Endodermal cell (in vitro differentiated cells): ENCODE results near the gene CASP8. TPM values are rescaled to one million over a fixed set of nuclear protein-coding genes. Genes with fewer than 3 reads are reported as not detected.
A peak's percentile ranks its signal among the peaks of the same experiment; 100 is the strongest.

ENCODE experiments used
- DNase-seq: peaks from one replicate; pipeline ENCODE4 v3.0.0-alpha.2; 2017
- H3K27ac ChIP-seq: 2 replicates; pipeline ENCODE4 v1.5.1; 2013; ENCODE audit warnings: mild to moderate bottlenecking, low read depth, low read length, moderate library complexity
- H3K27me3 ChIP-seq: 2 replicates; pipeline ENCODE4 v1.6.1; 2013; ENCODE audit warnings: mild to moderate bottlenecking, low read length, moderate library complexity; ENCODE audit not compliant: insufficient read depth, control insufficient read depth, poor library complexity, severe bottlenecking
- H3K36me3 ChIP-seq: 2 replicates; pipeline ENCODE4 v1.7.0; 2013; ENCODE audit warnings: mild to moderate bottlenecking, low read length, moderate library complexity; ENCODE audit not compliant: control insufficient read depth, insufficient read depth
- H3K4me1 ChIP-seq: one replicate; pipeline ENCODE4 v1.7.0; 2013; ENCODE audit warnings: low read length; ENCODE audit not compliant: control insufficient read depth, insufficient read depth
- H3K4me3 ChIP-seq: 2 replicates; pipeline ENCODE4 v1.5.1; 2013; ENCODE audit warnings: mild to moderate bottlenecking, low read length, moderate library complexity
- H3K9ac ChIP-seq: 2 replicates; pipeline ENCODE4 v1.6.1; 2013; ENCODE audit warnings: mild to moderate bottlenecking, low read length, moderate library complexity; ENCODE audit not compliant: poor library complexity, severe bottlenecking; ENCODE audit errors: extremely low read depth
- H3K9me3 ChIP-seq: 2 replicates; pipeline ENCODE4 v1.6.1; 2013; ENCODE audit warnings: mild to moderate bottlenecking, low read length, moderate library complexity; ENCODE audit not compliant: control insufficient read depth
- H3K27ac Mint-ChIP-seq: 2 replicates; pipeline ENCODE4 v1.8.0; 2020; ENCODE audit warnings: mixed read lengths
- H3K27me3 Mint-ChIP-seq: 2 replicates; pipeline ENCODE4 v1.8.0; 2021; ENCODE audit warnings: mild to moderate bottlenecking, mixed read lengths; ENCODE audit not compliant: insufficient read depth
- H3K36me3 Mint-ChIP-seq: 2 replicates; pipeline ENCODE4 v1.8.0; 2020; ENCODE audit warnings: low read depth, mixed read lengths
- H3K4me1 Mint-ChIP-seq: 2 replicates; pipeline ENCODE4 v1.8.0; 2020; ENCODE audit warnings: mixed read lengths
- H3K4me3 Mint-ChIP-seq: 2 replicates; pipeline ENCODE4 v1.8.0; 2020; ENCODE audit warnings: mild to moderate bottlenecking, moderate library complexity, mixed read lengths
- H3K9me3 Mint-ChIP-seq: 2 replicates; pipeline ENCODE4 v1.8.0; 2020; ENCODE audit warnings: mild to moderate bottlenecking, mixed read lengths
- CTCF ChIP-seq: fragments of 200-600 bp; sonication (generic); conservative IDR thresholded peaks from 2 replicates; pipeline ENCODE4 v1.5.0; 2021; ENCODE audit warnings: antibody characterized with exemption, mild to moderate bottlenecking
- WGBS, 2 experiments: methylation state at CpG; one replicate each; pipeline versions ENCODE4 v1.1.5 to v1.1.7; 2013; ENCODE audit warnings: missing lambda C conversion rate in 2 of 2, mixed read lengths in 1 of 2; ENCODE audit not compliant: insufficient coverage in 1 of 2, insufficient read length in 1 of 2; 5-methylcytosine and 5-hydroxymethylcytosine counted together
- total RNA-seq, 2 donors: library from RNA; stranded (reverse); fragmentation: NEBNext Ultra II Directional in 1 of 2; extraction: Animal tissue kit (Norgen Biotek cat#: 25700) in 1 of 2; gene quantifications; 2 replicates in 1 of 2; 3 replicates in 1 of 2; pipeline ENCODE4 v1.2.1, GENCODE V29; 2021

CASP8 gene
- total RNA-seq, 2 donors from 2014 or later: 5.4 to 9.0 TPM

GRCh38 chr2:201257956-201258665, 2.2 kb upstream of the CASP8 start:
- peak; percentile 75 for DNase-seq
- no peaks in the 10 kb centered on the region for H3K27me3 ChIP-seq
- no peak for TF ChIP-seq CTCF
- Mint-ChIP-seq H3K9me3 (no peaks in the 10 kb centered on the region), H3K36me3 (no peaks in the 10 kb centered on the region), H3K27ac (peak overlapping the region; percentile 82), H3K4me1 (peaks cover 26% of the 10 kb centered on the region), H3K27me3 (no peaks in the 10 kb centered on the region), H3K4me3 (peak overlapping the region; percentile 42)
- peak overlapping the region; percentile 49 for H3K27ac ChIP-seq
- peak overlapping the region; percentile 63 for H3K4me3 ChIP-seq
- H3K9me3 ChIP-seq: no peaks in the 10 kb centered on the region
- H3K4me1 ChIP-seq: no peaks in the 10 kb centered on the region
- no peak overlapping the region for H3K9ac ChIP-seq
- no peaks in the 10 kb centered on the region for H3K36me3 ChIP-seq
- WGBS, 2 experiments: 31 to 34% methylated on average over 7 to 10 of the region's 10 CpGs

GRCh38 chr2:201258666-201259615, 1.4 kb upstream of the CASP8 start:
- Histone ChIP-seq H3K9me3 (no peaks in the 10 kb centered on the region), H3K27ac (no peak overlapping the region), H3K4me3 (peak overlapping the region; percentile 63), H3K36me3 (no peaks in the 10 kb centered on the region), H3K9ac (no peak overlapping the region), H3K4me1 (no peaks in the 10 kb centered on the region), H3K27me3 (no peaks in the 10 kb centered on the region)
- WGBS, 2 experiments: 50 to 56% methylated on average over 9 to 13 of the region's 15 CpGs
- Mint-ChIP-seq H3K4me3 (peak overlapping the region; percentile 42), H3K4me1 (peaks cover 26% of the 10 kb centered on the region), H3K27ac (peak overlapping the region; percentile 82), H3K27me3 (no peaks in the 10 kb centered on the region), H3K9me3 (no peaks in the 10 kb centered on the region), H3K36me3 (no peaks in the 10 kb centered on the region)
- DNase-seq: peak; percentile 73
- TF ChIP-seq CTCF: peak; percentile 18

DNA sequence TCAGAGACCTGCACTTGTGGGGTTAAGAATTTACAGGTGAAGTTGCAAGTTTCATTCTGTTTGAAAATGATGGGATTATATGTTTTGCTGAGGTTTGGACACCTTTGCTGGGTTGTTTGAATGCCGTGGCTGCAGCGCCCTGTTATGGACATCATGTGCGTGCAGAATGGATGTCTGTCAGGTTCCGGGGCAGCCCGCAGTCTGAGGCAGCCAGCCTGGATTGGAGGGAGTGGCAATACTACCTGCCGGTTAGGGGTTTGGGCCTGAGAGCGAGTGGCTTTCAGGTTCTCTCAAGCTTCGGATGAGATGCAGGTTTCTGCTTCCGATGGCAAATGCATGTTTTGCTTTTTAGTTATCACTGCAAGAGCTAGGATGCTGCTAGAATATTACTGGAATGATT, 1.1 kb downstream of the CASP8 start:
- WGBS, 2 experiments: 91 to 96% methylated on average over 6 to 9 of the region's 9 CpGs
- H3K27me3 Mint-ChIP-seq: no peaks in the 10 kb centered on the region
- TF ChIP-seq CTCF: no peak

More for the DNA sequence above, 1.1 kb downstream of the CASP8 start:
- Histone ChIP-seq H3K9ac (no peak overlapping the region), H3K4me1 (no peaks in the 10 kb centered on the region), H3K27ac (no peak overlapping the region), H3K9me3 (no peaks in the 10 kb centered on the region), H3K4me3 (no peak overlapping the region), H3K27me3 (no peaks in the 10 kb centered on the region), H3K36me3 (no peaks in the 10 kb centered on the region)
- peak; percentile 48 for DNase-seq
- H3K9me3 Mint-ChIP-seq: no peaks in the 10 kb centered on the region
- no peaks in the 10 kb centered on the region for H3K36me3 Mint-ChIP-seq
- H3K4me1 Mint-ChIP-seq: peaks cover 17% of the 10 kb centered on the region
- H3K4me3 Mint-ChIP-seq: no peak overlapping the region
- no peak overlapping the region for H3K27ac Mint-ChIP-seq
